HCT116 (cell line): Measurements from ENCODE around the gene ACTRT1. TPM values are rescaled to one million over a fixed set of nuclear protein-coding genes. Genes with fewer than 3 reads are reported as not detected.

Experiments used
- ATAC-seq: fragments of 200-7000 bp; cut with Tn5 transposase; 2 replicates; pipeline ENCODE4 v1.9.1; 2020; ENCODE audit warnings: mild to moderate bottlenecking, moderate library complexity
- BruUV-seq: library from RNA; stranded (reverse); fragments of 400-500 nt; replicated peaks from 2 replicates; lab custom pipeline; 2021; lab: Mats Ljungman, UMichigan
- CTCF ChIA-PET: fragments of 300-600 bp; sonication (Branson Sonifier 250); formaldehyde crosslinking; loops from one replicate; lab custom pipeline; 2021; ENCODE audit warnings: antibody characterized with exemption; lab: Charles Lee
- POLR2A ChIA-PET: fragments of 300-600, 350-600 bp; sonication (Branson Sonifier 250); formaldehyde crosslinking; loops from one replicate; lab custom pipeline; 2021; ENCODE audit warnings: antibody characterized with exemption; lab: Charles Lee
- RAD21 ChIA-PET, 2 experiments: fragments of 300-600 bp; sonication (Branson Sonifier 250); formaldehyde crosslinking; loops; one replicate each; lab custom pipeline; 2023; ENCODE audit warnings: low total read pairs in 2 of 2; ENCODE audit not compliant: uncharacterized antibody in 2 of 2, unreplicated experiment in 2 of 2, low non-redundant PET in 1 of 2; lab: Charles Lee
- DNase-seq: peaks from one replicate; pipeline ENCODE4 v3.0.0-alpha.2; 2010; ENCODE audit warnings: low read depth, low spot score
- H2AFZ ChIP-seq: fragments of 200-600 bp; shearing (Covaris generic), sonication (generic); 2 replicates; pipeline ENCODE4 v1.6.1; 2017; ENCODE audit warnings: low read depth, mixed run types, mixed read lengths, antibody characterized with exemption, low read length; ENCODE audit not compliant: poor library complexity, severe bottlenecking
- H3K27ac ChIP-seq: 2 replicates; pipeline ENCODE4 v1.5.1; 2012; ENCODE audit warnings: low read depth, low read length
- H3K27me3 ChIP-seq: fragments of 200-600 bp; sonication (generic); 2 replicates; pipeline ENCODE4 v1.6.1; 2016; ENCODE audit warnings: mixed run types, low read length, mixed read lengths; ENCODE audit not compliant: insufficient read depth
- H3K36me3 ChIP-seq, 2 experiments: fragments of 200-500 bp in 1 of 2; fragments of 200-600 bp in 1 of 2; sonication (Bioruptor generic) in 1 of 2; sonication (generic) in 1 of 2; 2 replicates each; pipeline versions ENCODE4 v1.5.1 to v1.6.1; 2014 to 2016; ENCODE audit warnings: low read length in 2 of 2, inconsistent platforms in 1 of 2, mixed read lengths in 1 of 2, mixed run types in 1 of 2; ENCODE audit not compliant: insufficient read depth in 2 of 2, control insufficient read depth in 1 of 2
- H3K4me1 ChIP-seq, 2 experiments: fragments of 200-600 bp in 1 of 2; sonication (generic) in 1 of 2; 2 replicates each; pipeline versions ENCODE4 v1.5.1 to v1.6.1; 2012 to 2017; ENCODE audit warnings: low read length in 2 of 2, inconsistent platforms in 1 of 2, mild to moderate bottlenecking in 1 of 2, mixed read lengths in 1 of 2, mixed run types in 1 of 2, moderate library complexity in 1 of 2; ENCODE audit not compliant: insufficient read depth in 2 of 2, control insufficient read depth in 1 of 2
- H3K4me2 ChIP-seq: fragments of 200-600 bp; sonication (generic); 2 replicates; pipeline ENCODE4 v1.6.1; 2017; ENCODE audit warnings: mixed run types, low read length, mixed read lengths
- H3K4me3 ChIP-seq, 2 experiments: fragments of 200-600 bp in 1 of 2; sonication (generic) in 1 of 2; replicated peaks in 1 of 2; 2 replicates each; pipeline ENCODE4 v1.5.1; 2011 to 2016; ENCODE audit warnings: low read length in 2 of 2, control low read depth in 1 of 2, low read depth in 1 of 2, mild to moderate bottlenecking in 1 of 2, mixed read lengths in 1 of 2, mixed run types in 1 of 2
- H3K79me2 ChIP-seq: fragments of 200-600 bp; sonication (generic); 2 replicates; pipeline ENCODE4 v1.6.1; 2017; ENCODE audit warnings: mild to moderate bottlenecking, mixed run types, low read length, moderate library complexity, mixed read lengths; ENCODE audit not compliant: insufficient read depth
- H3K9ac ChIP-seq: fragments of 200-600 bp; sonication (generic); 2 replicates; pipeline ENCODE4 v1.6.1; 2016; ENCODE audit warnings: low read length, mixed read lengths
- H3K9me2 ChIP-seq: fragments of 200-600 bp; sonication (generic), shearing (Covaris generic); 2 replicates; pipeline ENCODE4 v1.6.1; 2017; ENCODE audit warnings: mixed run types, mild to moderate bottlenecking, moderate library complexity; ENCODE audit not compliant: insufficient read depth
- H3K9me3 ChIP-seq, 2 experiments: fragments of 200-500 bp in 1 of 2; fragments of 200-600 bp in 1 of 2; sonication (Bioruptor generic) in 1 of 2; sonication (generic) in 1 of 2; 2 replicates each; pipeline ENCODE4 v1.6.1; 2014 to 2017; ENCODE audit warnings: low read length in 2 of 2, mixed read lengths in 2 of 2, inconsistent platforms in 1 of 2, low read depth in 1 of 2, mild to moderate bottlenecking in 1 of 2, mixed run types in 1 of 2, moderate library complexity in 1 of 2; ENCODE audit not compliant: control insufficient read depth in 1 of 2, insufficient read depth in 1 of 2
- H4K20me1 ChIP-seq: fragments of 200-600 bp; sonication (generic), shearing (Covaris generic); 2 replicates; pipeline ENCODE4 v1.6.1; 2017; ENCODE audit warnings: mixed run types, mild to moderate bottlenecking, moderate library complexity; ENCODE audit not compliant: insufficient read depth
- ELF1 ChIP-seq: IDR thresholded peaks from 2 replicates; pipeline ENCODE4 v1.6.1; 2012; ENCODE audit warnings: low read depth, borderline replicate concordance
- MAX ChIP-seq: IDR thresholded peaks from 2 replicates; pipeline ENCODE4 v1.6.1; 2012
- SIN3A ChIP-seq: IDR thresholded peaks from 2 replicates; pipeline ENCODE4 v1.6.1; 2012; ENCODE audit warnings: low read depth
- YY1 ChIP-seq: IDR thresholded peaks from 2 replicates; pipeline ENCODE4 v1.6.1; 2011; ENCODE audit warnings: low read length, low read depth, moderate library complexity, mild to moderate bottlenecking; ENCODE audit not compliant: insufficient replicate concordance; ENCODE audit errors: extremely low read depth
- ZNF274 ChIP-seq: fragments of 200-500 bp; sonication (Bioruptor generic); IDR thresholded peaks from 2 replicates; pipeline ENCODE4 v1.6.1; 2014; ENCODE audit warnings: mild to moderate bottlenecking, low read depth, low read length, inconsistent platforms
- intact Hi-C: fragments of 100-400 bp; cut with micrococcal nuclease; formaldehyde crosslinking; loops from 2 replicates; pipeline ENCODE4 v1.10.0; 2022
- total RNA-seq: library from RNA; stranded (reverse); gene quantifications from one replicate; pipeline ENCODE4 v1.2.1, GENCODE V29; 2021; ENCODE audit not compliant: unreplicated experiment

Gene ACTRT1
- total RNA-seq, 1 experiment from 2014 or later: not detected

- no peaks in the 10 kb centered on the region for H3K79me2 ChIP-seq
- H4K20me1 ChIP-seq: no peaks in the 10 kb centered on the region
- intact Hi-C loops: no loop called here
- H3K4me3 ChIP-seq: no peak overlapping the region
- no peak for TF ChIP-seq MAX
- TF ChIP-seq SIN3A: no peak
- no peak for TF ChIP-seq ELF1
- TF ChIP-seq ZNF274: no peak
- TF ChIP-seq, all 23 proteins: peak for 0
- Histone ChIP-seq H3K4me1 (no peaks in the 10 kb centered on the region), H3K9ac (no peak overlapping the region), H3K27me3 (no peaks in the 10 kb centered on the region), H3K9me3 (no peaks in the 10 kb centered on the region), H2AFZ (no peak overlapping the region), H3K36me3 (no peaks in the 10 kb centered on the region), H3K4me2 (no peak overlapping the region), H3K9me2 (no peaks in the 10 kb centered on the region), H3K27ac (no peak overlapping the region)
- ChIA-PET RAD21 (no interaction called here), CTCF (no interaction called here), POLR2A (no interaction called here)
- BruUV-seq: no TSS peak
- DNase-seq (no peak), ATAC-seq (no peak)
These were observed 16.9 kb downstream of the ACTRT1 start for GRCh38 chrX:128035318-128035717.

GRCh38 chrX:128021566-128021965 lies 30.6 kb downstream of the ACTRT1 start:
- Histone ChIP-seq H3K79me2 (no peaks in the 10 kb centered on the region), H3K9ac (no peak overlapping the region), H3K4me3 (no peak overlapping the region), H3K9me2 (no peaks in the 10 kb centered on the region), H3K4me1 (no peaks in the 10 kb centered on the region), H2AFZ (no peak overlapping the region), H4K20me1 (no peaks in the 10 kb centered on the region), H3K4me2 (no peak overlapping the region), H3K27me3 (no peaks in the 10 kb centered on the region), H3K9me3 (no peaks in the 10 kb centered on the region), H3K27ac (no peak overlapping the region), H3K36me3 (no peaks in the 10 kb centered on the region)
- RAD21 ChIA-PET: no interaction called here
- CTCF ChIA-PET: no interaction called here
- POLR2A ChIA-PET: no interaction called here
- ATAC-seq (no peak), DNase-seq (no peak)
- no peak for TF ChIP-seq YY1
- no TSS peak for BruUV-seq
- intact Hi-C loops: no loop called here
